AG04450 (cell line): Measurements from ENCODE around the gene NDUFB2. TPM values are rescaled to one million over a fixed set of nuclear protein-coding genes. Genes with fewer than 3 reads are reported as not detected.

Experiments used
- CTCF ChIA-PET: fragments of 300-600, 350-600 bp; formaldehyde crosslinking; extraction: SDS; loops from one replicate; lab custom pipeline; 2022; ENCODE audit warnings: antibody characterized with exemption, inconsistent platforms; lab: Charles Lee
- POLR2A ChIA-PET: fragments of 350-600 bp; formaldehyde crosslinking; extraction: SDS; loops from one replicate; lab custom pipeline; 2021; ENCODE audit warnings: antibody characterized with exemption, inconsistent platforms; lab: Yijun Ruan, JAX
- DNase-seq: peaks from one replicate; pipeline ENCODE4 v3.0.0-alpha.2; 2011; ENCODE audit warnings: low read depth, low spot score
- H3K27ac ChIP-seq: one replicate; pipeline ENCODE4 v1.5.1; 2012; ENCODE audit warnings: low read depth, low read length, control low read depth
- H3K27me3 ChIP-seq: one replicate; pipeline ENCODE4 v1.6.0; 2012; ENCODE audit warnings: low read length; ENCODE audit not compliant: control insufficient read depth, insufficient read depth
- H3K4me3 ChIP-seq: 2 replicates; pipeline ENCODE4 v1.5.1; 2011; ENCODE audit warnings: mild to moderate bottlenecking, low read depth, low read length, control low read depth
- H3K9me3 ChIP-seq: 2 replicates; pipeline ENCODE4 v1.5.1; 2012; ENCODE audit warnings: low read length; ENCODE audit not compliant: control insufficient read depth, insufficient read depth
- polyA plus RNA-seq: library from polyadenylated mRNA; depleted of rRNA; stranded (reverse); fragments of >200 nt; gene quantifications from 2 replicates; pipeline ENCODE4 v1.2.3, GENCODE V29; 2011
- TF ChIP-seq, protein P1 (sequence below): IDR thresholded peaks from 2 replicates; pipeline ENCODE4 v1.5.1; 2011; ENCODE audit warnings: low read depth, low read length, control low read depth, inconsistent platforms

The NDUFB2 gene
- polyA plus RNA-seq, 1 experiment, result 218 TPM

DNA sequence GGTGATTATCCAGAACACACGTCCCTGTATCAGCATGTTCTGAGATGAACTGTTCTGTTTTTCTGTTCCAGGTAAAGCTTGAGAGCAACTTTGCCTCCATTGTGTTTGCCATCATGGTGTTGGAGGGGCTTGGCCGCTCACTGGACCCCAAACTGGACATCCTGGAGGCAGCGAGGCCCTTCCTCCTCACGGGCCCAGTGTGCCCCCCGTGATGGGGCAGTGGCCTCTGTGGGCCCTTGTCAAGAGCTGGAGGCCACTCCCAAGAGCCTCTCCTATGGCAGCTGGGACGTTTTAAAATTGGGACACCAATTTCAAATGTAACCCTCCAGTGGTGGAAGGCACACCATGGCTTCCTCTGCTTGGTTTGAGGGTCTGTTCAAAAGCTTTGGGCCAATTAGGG is 1.9 kb upstream of the NDUFB2 start:
- TF ChIP-seq, protein P1, sequence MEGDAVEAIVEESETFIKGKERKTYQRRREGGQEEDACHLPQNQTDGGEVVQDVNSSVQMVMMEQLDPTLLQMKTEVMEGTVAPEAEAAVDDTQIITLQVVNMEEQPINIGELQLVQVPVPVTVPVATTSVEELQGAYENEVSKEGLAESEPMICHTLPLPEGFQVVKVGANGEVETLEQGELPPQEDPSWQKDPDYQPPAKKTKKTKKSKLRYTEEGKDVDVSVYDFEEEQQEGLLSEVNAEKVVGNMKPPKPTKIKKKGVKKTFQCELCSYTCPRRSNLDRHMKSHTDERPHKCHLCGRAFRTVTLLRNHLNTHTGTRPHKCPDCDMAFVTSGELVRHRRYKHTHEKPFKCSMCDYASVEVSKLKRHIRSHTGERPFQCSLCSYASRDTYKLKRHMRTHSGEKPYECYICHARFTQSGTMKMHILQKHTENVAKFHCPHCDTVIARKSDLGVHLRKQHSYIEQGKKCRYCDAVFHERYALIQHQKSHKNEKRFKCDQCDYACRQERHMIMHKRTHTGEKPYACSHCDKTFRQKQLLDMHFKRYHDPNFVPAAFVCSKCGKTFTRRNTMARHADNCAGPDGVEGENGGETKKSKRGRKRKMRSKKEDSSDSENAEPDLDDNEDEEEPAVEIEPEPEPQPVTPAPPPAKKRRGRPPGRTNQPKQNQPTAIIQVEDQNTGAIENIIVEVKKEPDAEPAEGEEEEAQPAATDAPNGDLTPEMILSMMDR, result no peak
- no peaks in the 10 kb centered on the region for H3K27me3 ChIP-seq
- no peaks in the 10 kb centered on the region; the same call in 1 of the 2 replicates for H3K9me3 ChIP-seq
- no peak overlapping the region for H3K4me3 ChIP-seq
- no peak overlapping the region for H3K27ac ChIP-seq
- ChIA-PET CTCF (no interaction called here), POLR2A (no interaction called here)
- DNase-seq, result no peak

DNA sequence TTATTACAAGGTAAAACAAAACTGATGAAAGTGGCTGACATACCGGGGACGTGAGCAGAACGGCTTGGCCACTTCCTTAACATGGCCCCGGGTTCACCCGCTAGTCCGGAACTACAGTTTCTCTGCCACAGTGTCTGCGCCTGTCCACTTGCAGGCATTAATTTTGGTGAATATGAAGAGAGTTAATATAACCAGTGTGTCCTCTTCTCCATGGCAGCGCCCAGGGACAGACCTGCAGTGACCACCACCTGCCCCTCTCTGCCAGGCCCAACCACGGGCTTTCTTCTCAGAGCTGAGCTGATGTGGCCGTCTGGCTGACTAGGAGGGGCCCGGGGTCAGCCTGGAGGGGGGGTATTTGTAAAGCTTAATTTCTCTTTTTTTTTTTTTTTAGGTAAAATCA is 1.1 kb upstream of the NDUFB2 start:
- no peak for DNase-seq
- Histone ChIP-seq H3K4me3 (no peak overlapping the region), H3K27ac (no peak overlapping the region), H3K9me3 (no peaks in the 10 kb centered on the region; the same call in 1 of the 2 replicates), H3K27me3 (no peaks in the 10 kb centered on the region)
- TF ChIP-seq, protein P1, result no peak
- CTCF ChIA-PET, result no interaction called here
- POLR2A ChIA-PET, result no interaction called here

DNA sequence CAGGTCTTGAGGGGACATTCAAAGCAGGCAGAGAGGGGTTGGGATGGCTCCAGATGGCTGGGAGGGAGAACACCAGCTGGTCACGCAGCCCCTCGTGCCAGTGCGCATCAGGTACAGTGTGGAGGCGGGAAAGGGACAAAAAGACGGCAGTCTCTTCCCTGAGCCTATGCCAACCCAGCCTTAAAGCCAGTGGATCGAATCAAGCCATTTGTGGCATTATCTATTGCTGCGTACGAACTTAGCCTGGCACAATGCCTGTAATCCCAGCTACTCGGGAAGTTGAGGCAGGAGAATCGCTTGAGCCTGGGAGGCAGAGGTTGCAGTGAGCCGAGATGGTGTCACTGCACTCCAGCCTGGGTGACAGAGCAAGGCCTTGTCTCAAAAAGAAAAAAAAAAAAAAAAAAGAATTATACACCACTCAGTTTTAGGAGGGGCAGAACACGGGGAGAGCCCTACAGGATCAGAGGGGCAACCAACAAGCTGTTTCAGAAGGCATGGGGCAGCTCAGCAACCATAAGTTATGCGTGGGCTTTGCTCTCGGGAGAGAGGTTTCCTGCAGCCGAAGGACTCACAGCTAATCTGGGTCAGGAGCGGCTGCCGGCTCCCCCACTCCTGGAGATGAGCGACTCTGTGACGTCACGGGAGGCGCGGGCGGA is 356 bp upstream of the NDUFB2 start:
- TF ChIP-seq, protein P1, result no peak
- H3K27ac ChIP-seq, result no peak overlapping the region
- CTCF ChIA-PET, result interaction anchor here (0.6 to 0.7 kb wide), 3 partner anchors 10 to 207 kb away, joined by 3 to 7 read pairs (median 4); no protein-coding TSS in a partner anchor
- DNase-seq, result peak; percentile 62
- no peaks in the 10 kb centered on the region; the same call in 1 of the 2 replicates for H3K9me3 ChIP-seq
- POLR2A ChIA-PET, result interaction anchor here (0.6 to 0.9 kb wide), 4 partner anchors 9 to 971 kb away, joined by 4 to 7 read pairs (median 6); no protein-coding TSS in a partner anchor
- peak overlapping the region; percentile 99 for H3K4me3 ChIP-seq
- H3K27me3 ChIP-seq, result no peaks in the 10 kb centered on the region

DNA sequence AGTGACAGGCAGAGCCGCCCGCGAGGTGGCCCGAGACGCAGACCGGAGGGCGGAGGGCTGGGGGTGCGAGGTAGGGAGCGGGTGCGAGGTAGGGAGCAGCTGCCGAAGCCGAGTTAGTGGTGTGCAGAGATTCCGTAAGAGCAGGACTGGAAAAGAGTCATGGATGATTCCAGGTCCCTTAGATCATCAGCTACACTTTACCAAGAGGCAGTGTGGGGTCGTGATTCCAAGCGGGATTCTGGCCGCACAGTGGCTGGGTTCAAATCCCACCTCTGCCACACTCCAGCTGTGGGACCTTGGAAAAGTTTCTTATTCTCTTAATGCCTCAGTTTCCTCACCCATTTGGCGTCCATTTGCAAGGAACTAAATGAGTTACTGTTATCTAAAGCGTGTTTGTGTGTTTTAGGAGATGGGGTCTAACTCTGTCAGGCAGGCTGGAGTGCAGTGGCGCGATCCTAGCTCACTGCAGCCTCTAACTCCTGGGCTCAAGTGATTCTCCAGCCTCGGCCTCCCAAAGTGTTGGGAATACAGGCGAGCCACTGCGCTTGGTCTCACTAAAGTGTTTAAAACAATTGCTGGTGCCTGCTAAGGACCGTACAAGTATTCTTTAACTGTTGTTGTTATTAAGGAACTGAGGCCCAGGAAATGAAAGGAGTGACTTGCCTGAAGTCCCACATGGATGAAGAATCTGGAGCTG is 1.1 kb downstream of the NDUFB2 start:
- peak overlapping the region; percentile 88 for H3K27ac ChIP-seq
- H3K9me3 ChIP-seq, result no peaks in the 10 kb centered on the region; the same call in 1 of the 2 replicates
- TF ChIP-seq, protein P1, result no peak
- CTCF ChIA-PET, result interaction anchor here (0.6 to 1.4 kb wide), 2 partner anchors 12 to 1041 kb away, joined by 3 read pairs; partner anchors contain the start of gene SSBP1
- POLR2A ChIA-PET, result interaction anchor here (0.5 kb wide), 1 partner anchor 312 kb away, joined by 4 read pairs; no protein-coding TSS in a partner anchor
- peak overlapping the region; percentile 99 for H3K4me3 ChIP-seq
- H3K27me3 ChIP-seq, result no peaks in the 10 kb centered on the region
- no peak for DNase-seq
